Chondrocyte (in vitro differentiated cells): ENCODE results near the gene IL21R. TPM values are rescaled to one million over a fixed set of nuclear protein-coding genes. Genes with fewer than 3 reads are reported as not detected.
"Not testable (repeated sequence)": the region's sequence is repeated elsewhere in the genome, so short reads cannot be mapped to it uniquely, and the experiment has no call there.

Source experiments
- DNase-seq: peaks from one replicate; pipeline ENCODE4 v3.0.0; 2021; ENCODE audit warnings: mixed read lengths, low spot score
- H3K27ac Mint-ChIP-seq: one replicate; pipeline ENCODE4 v1.8.0; 2021; ENCODE audit warnings: mild to moderate bottlenecking, moderate library complexity, mixed read lengths; ENCODE audit not compliant: unreplicated experiment
- H3K27me3 Mint-ChIP-seq: 2 replicates; pipeline ENCODE4 v1.8.0; 2021; ENCODE audit warnings: low read depth, mixed read lengths
- H3K36me3 Mint-ChIP-seq: 2 replicates; pipeline ENCODE4 v1.8.0; 2021; ENCODE audit warnings: low read depth, mixed read lengths
- H3K4me1 Mint-ChIP-seq: 2 replicates; pipeline ENCODE4 v1.8.0; 2021; ENCODE audit warnings: low read depth, mild to moderate bottlenecking, mixed read lengths
- H3K4me3 Mint-ChIP-seq: one replicate; pipeline ENCODE4 v1.8.0; 2021; ENCODE audit warnings: mild to moderate bottlenecking, moderate library complexity, mixed read lengths; ENCODE audit not compliant: unreplicated experiment
- H3K9me3 Mint-ChIP-seq: 2 replicates; pipeline ENCODE4 v1.8.0; 2021; ENCODE audit warnings: low read depth, mixed read lengths
- total RNA-seq: library from RNA; stranded (reverse); gene quantifications from 3 replicates; pipeline ENCODE4 v1.2.1, GENCODE V29; 2021
- TF ChIP-seq, protein P1 (sequence below): fragments of 200-600 bp; sonication (generic); IDR thresholded peaks from 2 replicates; pipeline ENCODE4 v1.5.0; 2021; ENCODE audit warnings: antibody characterized with exemption, mild to moderate bottlenecking, moderate library complexity

IL21R gene
- total RNA-seq, 1 donor from 2014 or later: 2.2 TPM

DNA sequence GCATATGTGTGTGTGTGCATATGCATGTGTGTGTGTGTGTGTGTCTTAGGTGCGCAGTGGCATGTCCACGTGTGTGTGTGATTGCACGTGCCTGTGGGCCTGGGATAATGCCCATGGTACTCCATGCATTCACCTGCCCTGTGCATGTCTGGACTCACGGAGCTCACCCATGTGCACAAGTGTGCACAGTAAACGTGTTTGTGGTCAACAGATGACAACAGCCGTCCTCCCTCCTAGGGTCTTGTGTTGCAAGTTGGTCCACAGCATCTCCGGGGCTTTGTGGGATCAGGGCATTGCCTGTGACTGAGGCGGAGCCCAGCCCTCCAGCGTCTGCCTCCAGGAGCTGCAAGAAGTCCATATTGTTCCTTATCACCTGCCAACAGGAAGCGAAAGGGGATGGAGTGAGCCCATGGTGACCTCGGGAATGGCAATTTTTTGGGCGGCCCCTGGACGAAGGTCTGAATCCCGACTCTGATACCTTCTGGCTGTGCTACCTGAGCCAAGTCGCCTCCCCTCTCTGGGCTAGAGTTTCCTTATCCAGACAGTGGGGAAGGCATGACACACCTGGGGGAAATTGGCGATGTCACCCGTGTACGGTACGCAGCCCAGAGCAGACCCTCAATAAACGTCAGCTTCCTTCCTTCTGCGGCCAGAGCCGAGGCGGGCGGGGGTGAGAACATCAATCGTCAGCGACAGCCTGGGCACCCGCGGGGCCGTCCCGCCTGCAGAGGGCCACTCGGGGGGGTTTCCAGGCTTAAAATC, 47.6 kb downstream of the IL21R start:
- no peak overlapping the region for H3K27ac Mint-ChIP-seq
- no peak overlapping the region for H3K4me3 Mint-ChIP-seq
- TF ChIP-seq, protein P1, sequence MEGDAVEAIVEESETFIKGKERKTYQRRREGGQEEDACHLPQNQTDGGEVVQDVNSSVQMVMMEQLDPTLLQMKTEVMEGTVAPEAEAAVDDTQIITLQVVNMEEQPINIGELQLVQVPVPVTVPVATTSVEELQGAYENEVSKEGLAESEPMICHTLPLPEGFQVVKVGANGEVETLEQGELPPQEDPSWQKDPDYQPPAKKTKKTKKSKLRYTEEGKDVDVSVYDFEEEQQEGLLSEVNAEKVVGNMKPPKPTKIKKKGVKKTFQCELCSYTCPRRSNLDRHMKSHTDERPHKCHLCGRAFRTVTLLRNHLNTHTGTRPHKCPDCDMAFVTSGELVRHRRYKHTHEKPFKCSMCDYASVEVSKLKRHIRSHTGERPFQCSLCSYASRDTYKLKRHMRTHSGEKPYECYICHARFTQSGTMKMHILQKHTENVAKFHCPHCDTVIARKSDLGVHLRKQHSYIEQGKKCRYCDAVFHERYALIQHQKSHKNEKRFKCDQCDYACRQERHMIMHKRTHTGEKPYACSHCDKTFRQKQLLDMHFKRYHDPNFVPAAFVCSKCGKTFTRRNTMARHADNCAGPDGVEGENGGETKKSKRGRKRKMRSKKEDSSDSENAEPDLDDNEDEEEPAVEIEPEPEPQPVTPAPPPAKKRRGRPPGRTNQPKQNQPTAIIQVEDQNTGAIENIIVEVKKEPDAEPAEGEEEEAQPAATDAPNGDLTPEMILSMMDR: no peak
- peaks cover 9% of the 10 kb centered on the region for H3K4me1 Mint-ChIP-seq
- H3K27me3 Mint-ChIP-seq: no peaks in the 10 kb centered on the region
- DNase-seq: no peak
- no peaks in the 10 kb centered on the region for H3K9me3 Mint-ChIP-seq
- peaks cover 6% of the 10 kb centered on the region for H3K36me3 Mint-ChIP-seq

DNA sequence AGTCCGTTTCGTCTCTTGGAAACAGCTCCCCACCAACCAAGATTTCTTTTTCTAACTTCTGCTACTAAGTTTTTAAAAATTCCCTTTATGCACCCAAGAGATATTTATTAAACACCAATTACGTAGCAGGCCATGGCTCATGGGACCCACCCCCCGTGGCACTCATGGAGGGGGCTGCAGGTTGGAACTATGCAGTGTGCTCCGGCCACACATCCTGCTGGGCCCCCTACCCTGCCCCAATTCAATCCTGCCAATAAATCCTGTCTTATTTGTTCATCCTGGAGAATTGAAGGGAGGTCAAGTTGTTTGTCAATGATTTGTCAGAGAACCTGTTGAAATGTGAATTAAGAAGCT, 48.2 kb downstream of the IL21R start:
- no peak overlapping the region for H3K4me3 Mint-ChIP-seq
- no peak overlapping the region for H3K27ac Mint-ChIP-seq
- H3K36me3 Mint-ChIP-seq: peaks cover 3% of the 10 kb centered on the region
- H3K9me3 Mint-ChIP-seq: no peaks in the 10 kb centered on the region
- TF ChIP-seq, protein P1: no peak
- H3K4me1 Mint-ChIP-seq: peaks cover 9% of the 10 kb centered on the region
- no peaks in the 10 kb centered on the region for H3K27me3 Mint-ChIP-seq
- no peak for DNase-seq

DNA sequence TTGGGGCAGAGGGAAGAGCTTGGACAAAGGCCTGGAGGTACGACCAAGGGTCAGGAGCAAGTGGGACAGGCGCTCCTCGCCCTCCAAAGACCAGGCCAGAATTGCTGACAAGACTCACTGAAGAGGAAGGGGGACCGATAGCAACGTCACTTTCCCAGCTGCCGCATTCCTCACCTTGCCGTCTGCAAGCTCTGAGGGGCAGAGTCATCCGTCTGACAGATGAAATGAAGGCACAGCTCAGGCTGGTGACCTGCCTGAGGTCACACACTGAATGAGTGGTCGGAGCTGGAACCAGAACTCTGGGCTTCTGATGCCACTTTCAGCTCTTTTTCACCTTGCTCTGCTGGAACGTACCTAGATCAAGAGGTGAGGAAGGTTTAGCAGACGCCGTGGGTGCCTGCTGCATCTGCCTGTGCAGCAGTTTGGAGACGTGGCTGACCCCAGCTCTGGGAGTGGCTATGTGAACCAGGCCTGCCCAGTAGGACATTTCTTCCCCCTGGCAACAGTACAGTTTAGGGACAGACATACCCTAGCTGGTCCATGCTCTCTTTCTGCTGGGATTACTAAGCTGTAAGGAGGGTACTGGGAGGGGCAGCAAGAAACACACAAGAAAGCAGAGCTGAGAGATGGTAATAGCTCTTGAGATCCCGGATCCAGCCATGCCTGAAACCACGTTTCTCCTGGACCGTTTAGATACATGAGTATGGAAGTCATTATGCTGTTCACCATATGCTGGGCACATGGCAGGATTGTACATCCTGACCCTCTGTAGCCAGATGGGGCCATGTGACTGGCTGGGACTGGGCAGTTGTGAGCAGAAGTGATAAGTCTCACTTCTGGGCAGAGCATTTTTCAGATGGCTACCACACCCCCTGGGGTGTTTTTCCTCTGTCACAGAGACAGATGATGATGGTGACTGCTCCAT, 50.9 kb downstream of the IL21R start:
- no peak for DNase-seq
- Mint-ChIP-seq H3K4me3 (no peak overlapping the region), H3K36me3 (no peaks in the 10 kb centered on the region), H3K4me1 (peaks cover 20% of the 10 kb centered on the region), H3K27me3 (no peaks in the 10 kb centered on the region), H3K9me3 (no peaks in the 10 kb centered on the region), H3K27ac (no peak overlapping the region)
- TF ChIP-seq, protein P1: no peak

DNA sequence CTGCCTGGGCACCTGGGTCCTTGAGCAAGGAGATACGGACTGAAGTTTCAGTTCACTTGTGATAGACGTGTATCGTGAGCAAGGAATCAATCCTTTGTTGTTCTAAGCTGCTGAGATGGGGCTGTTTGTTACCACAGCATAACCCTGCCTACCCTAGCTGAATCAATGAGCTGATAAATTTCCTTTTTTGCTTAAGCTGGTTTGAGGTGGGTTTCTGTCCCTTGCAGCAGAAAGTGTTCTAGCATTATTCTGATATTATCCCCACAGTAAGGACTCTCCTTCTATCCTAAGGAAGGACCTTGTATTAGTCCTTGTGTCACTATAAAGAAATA, 51.5 kb downstream of the IL21R start:
- peaks cover 20% of the 10 kb centered on the region for H3K4me1 Mint-ChIP-seq
- H3K36me3 Mint-ChIP-seq: no peaks in the 10 kb centered on the region
- DNase-seq: no peak
- H3K9me3 Mint-ChIP-seq: no peaks in the 10 kb centered on the region
- no peaks in the 10 kb centered on the region for H3K27me3 Mint-ChIP-seq
- no peak overlapping the region for H3K4me3 Mint-ChIP-seq
- no peak overlapping the region for H3K27ac Mint-ChIP-seq
- TF ChIP-seq, protein P1: no peak

DNA sequence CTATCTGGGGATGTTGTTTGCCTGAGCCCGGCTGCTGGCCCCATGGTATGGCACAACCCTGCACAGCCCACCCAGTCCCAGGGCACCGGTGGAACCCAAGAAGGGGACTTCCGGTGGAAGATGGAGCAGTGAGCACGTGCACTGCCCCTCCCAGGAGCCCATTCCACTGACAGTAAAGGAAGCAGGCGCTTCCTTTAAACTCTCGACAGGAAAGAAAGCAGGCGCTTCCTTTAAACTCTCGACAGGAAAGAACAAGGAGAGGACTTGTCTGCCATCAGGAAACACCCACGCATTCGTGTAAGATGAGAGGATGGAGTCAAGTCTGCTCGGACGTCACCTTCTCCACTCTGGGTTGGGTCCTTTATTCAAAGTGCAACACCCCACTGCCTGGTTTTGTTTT, 53.7 kb downstream of the IL21R start:
- no peak for DNase-seq
- H3K4me1 Mint-ChIP-seq: peaks cover 16% of the 10 kb centered on the region

DNA sequence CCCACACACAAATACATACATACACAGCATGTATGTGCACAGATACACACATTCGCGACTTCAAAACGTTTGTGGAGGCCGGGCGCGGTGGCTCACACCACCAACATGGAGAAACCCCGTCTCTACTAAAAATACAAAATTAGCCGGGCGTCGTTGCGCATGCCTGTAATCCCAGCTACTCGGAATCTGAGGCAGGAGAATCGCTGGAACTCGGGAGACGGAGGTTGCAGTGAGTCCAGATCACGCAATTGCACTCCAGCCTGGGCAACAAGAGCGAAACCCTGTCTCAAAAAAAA, 55.6 kb downstream of the IL21R start:
- H3K4me1 Mint-ChIP-seq: peaks cover 29% of the 10 kb centered on the region
- H3K27me3 Mint-ChIP-seq, H3K4me3 Mint-ChIP-seq, DNase-seq, H3K27ac Mint-ChIP-seq, H3K9me3 Mint-ChIP-seq, H3K36me3 Mint-ChIP-seq: not testable (repeated sequence)

More for the DNA sequence above, 53.7 kb downstream of the IL21R start:
- Mint-ChIP-seq H3K36me3 (peaks cover 7% of the 10 kb centered on the region), H3K9me3 (no peaks in the 10 kb centered on the region), H3K4me3 (no peak overlapping the region), H3K27ac (no peak overlapping the region), H3K27me3 (no peaks in the 10 kb centered on the region)
- TF ChIP-seq, protein P1: no peak
